MM.1S (cell line): Measurements from ENCODE around the gene PHF21B.

Source experiments
- DNase-seq: peaks from one replicate; pipeline ENCODE4 v3.0.0-alpha.2; 2015
- H2AFZ ChIP-seq: fragments of 300-600 bp; sonication (generic); 2 replicates; pipeline ENCODE4 v1.6.0; 2016; ENCODE audit warnings: antibody characterized with exemption, low read length
- H3F3A ChIP-seq: fragments of 300-600 bp; sonication (generic); 2 replicates; pipeline ENCODE4 v1.6.1; 2016; ENCODE audit warnings: mild to moderate bottlenecking, antibody characterized with exemption, low read length, moderate library complexity, mixed read lengths; ENCODE audit not compliant: insufficient read depth
- H3K27ac ChIP-seq: fragments of 300-600 bp; sonication (generic); 2 replicates; pipeline ENCODE4 v1.5.1; 2016; ENCODE audit warnings: mild to moderate bottlenecking, low read length
- H3K27me3 ChIP-seq: fragments of 300-600 bp; sonication (generic); replicated peaks from 2 replicates; pipeline ENCODE4 v1.6.0; 2016; ENCODE audit warnings: low read length; ENCODE audit not compliant: insufficient read depth
- H3K36me3 ChIP-seq: fragments of 300-600 bp; sonication (generic); replicated peaks from 2 replicates; pipeline ENCODE4 v1.6.1; 2016; ENCODE audit warnings: mild to moderate bottlenecking, low read length, mixed read lengths; ENCODE audit not compliant: insufficient read depth
- H3K4me1 ChIP-seq: fragments of 300-600 bp; sonication (generic); 2 replicates; pipeline ENCODE4 v1.6.1; 2016; ENCODE audit warnings: low read length, mixed read lengths
- H3K4me2 ChIP-seq: fragments of 300-600 bp; sonication (generic); 2 replicates; pipeline ENCODE4 v1.6.0; 2016; ENCODE audit warnings: low read depth, low read length
- H3K4me3 ChIP-seq: fragments of 300-600 bp; sonication (generic); 2 replicates; pipeline ENCODE4 v1.5.1; 2016; ENCODE audit warnings: low read length, mixed read lengths
- H3K79me2 ChIP-seq: fragments of 300-600 bp; sonication (generic); 2 replicates; pipeline ENCODE4 v1.6.1; 2016; ENCODE audit warnings: mixed run types, low read length, mixed read lengths
- H3K9ac ChIP-seq: fragments of 300-600 bp; sonication (generic); 2 replicates; pipeline ENCODE4 v1.6.1; 2016; ENCODE audit warnings: low read length, mixed read lengths
- H3K9me2 ChIP-seq: fragments of 300-600 bp; sonication (generic); replicated peaks from 2 replicates; pipeline ENCODE4 v1.6.1; 2016; ENCODE audit warnings: mild to moderate bottlenecking, low read length, mixed read lengths; ENCODE audit not compliant: insufficient read depth
- H3K9me3 ChIP-seq: fragments of 300-600 bp; sonication (generic); replicated peaks from 2 replicates; pipeline ENCODE4 v1.6.1; 2016; ENCODE audit warnings: mild to moderate bottlenecking, low read length, mixed read lengths; ENCODE audit not compliant: insufficient read depth
- H4K20me1 ChIP-seq: fragments of 300-600 bp; sonication (generic); 2 replicates; pipeline ENCODE4 v1.6.1; 2016; ENCODE audit warnings: mild to moderate bottlenecking, low read length, moderate library complexity, mixed read lengths; ENCODE audit not compliant: insufficient read depth
- CTCF ChIP-seq: fragments of 300-600 bp; sonication (generic); IDR thresholded peaks from 2 replicates; pipeline ENCODE4 v1.5.1; 2016; ENCODE audit warnings: antibody characterized with exemption, low read length, mixed read lengths
- EZH2 ChIP-seq: fragments of 300-600 bp; sonication (generic); optimal IDR thresholded peaks from 2 replicates; pipeline ENCODE3; 2017; ENCODE audit warnings: low read depth, mild to moderate bottlenecking, antibody characterized with exemption, low read length, mixed read lengths
- EZH2phosphoT487 ChIP-seq: fragments of 300-600 bp; sonication (generic); IDR thresholded peaks from 2 replicates; pipeline ENCODE4 v1.6.1; 2018; ENCODE audit warnings: antibody characterized with exemption, low read length

Gene PHF21B

GRCh38 chr22:44952863-44953746 lies 56.7 kb downstream of the PHF21B start:
- H4K20me1 ChIP-seq: no peaks in the 10 kb centered on the region
- no peak for TF ChIP-seq EZH2phosphoT487
- no peak for TF ChIP-seq CTCF
- TF ChIP-seq EZH2: no peak
- H3K4me3 ChIP-seq: no peak overlapping the region
- no peak overlapping the region for H2AFZ ChIP-seq
- H3K4me1 ChIP-seq: no peaks in the 10 kb centered on the region
- no peaks in the 10 kb centered on the region for H3K79me2 ChIP-seq
- no peak overlapping the region for H3K4me2 ChIP-seq
- H3K9me2 ChIP-seq: no peaks in the 10 kb centered on the region
- H3K36me3 ChIP-seq: no peaks in the 10 kb centered on the region
- no peaks in the 10 kb centered on the region for H3F3A ChIP-seq
- no peak overlapping the region for H3K27ac ChIP-seq
- H3K9ac ChIP-seq: no peak overlapping the region
- H3K27me3 ChIP-seq: peaks cover 100% of the 10 kb centered on the region
- DNase-seq: no peak
- H3K9me3 ChIP-seq: no peaks in the 10 kb centered on the region

GRCh38 chr22:44951510-44951816 lies 58.3 kb downstream of the PHF21B start:
- no peak overlapping the region for H3K4me3 ChIP-seq
- no peak overlapping the region for H3K27ac ChIP-seq
- H3K4me2 ChIP-seq: no peak overlapping the region
- H3K27me3 ChIP-seq: peaks cover 99% of the 10 kb centered on the region
- H3K9me3 ChIP-seq: no peaks in the 10 kb centered on the region
- no peak for TF ChIP-seq EZH2
- TF ChIP-seq CTCF: no peak
- TF ChIP-seq EZH2phosphoT487: no peak
- H3K9me2 ChIP-seq: no peaks in the 10 kb centered on the region
- no peaks in the 10 kb centered on the region for H4K20me1 ChIP-seq
- DNase-seq: no peak
- no peaks in the 10 kb centered on the region for H3F3A ChIP-seq
- H3K79me2 ChIP-seq: no peaks in the 10 kb centered on the region
- H3K9ac ChIP-seq: no peak overlapping the region
- no peaks in the 10 kb centered on the region for H3K36me3 ChIP-seq
- H2AFZ ChIP-seq: no peak overlapping the region
- H3K4me1 ChIP-seq: no peaks in the 10 kb centered on the region

GRCh38 chr22:44950806-44951509 lies 58.8 kb downstream of the PHF21B start:
- H3K36me3 ChIP-seq: no peaks in the 10 kb centered on the region
- no peaks in the 10 kb centered on the region for H3K79me2 ChIP-seq
- H3K9ac ChIP-seq: no peak overlapping the region
- peaks cover 99% of the 10 kb centered on the region for H3K27me3 ChIP-seq
- H3K4me2 ChIP-seq: no peak overlapping the region
- no peaks in the 10 kb centered on the region for H3K9me3 ChIP-seq
- H2AFZ ChIP-seq: no peak overlapping the region
- H3K27ac ChIP-seq: no peak overlapping the region
- no peak overlapping the region for H3K4me3 ChIP-seq
- no peaks in the 10 kb centered on the region for H3K9me2 ChIP-seq
- no peak for DNase-seq
- H4K20me1 ChIP-seq: no peaks in the 10 kb centered on the region
- no peaks in the 10 kb centered on the region for H3K4me1 ChIP-seq
- no peaks in the 10 kb centered on the region for H3F3A ChIP-seq
- no peak for TF ChIP-seq EZH2phosphoT487
- no peak for TF ChIP-seq EZH2
- TF ChIP-seq CTCF: no peak
